Inflammatory macrophage (primary cell): Measurements from ENCODE around the gene FOXO4.

Experiments used
- DNase-seq, 2 donors: peaks; one replicate each; pipeline ENCODE4 v3.0.0-alpha.2; 2020 to 2022

The FOXO4 gene

GRCh38 chrX:71144651-71145050 is 49.0 kb downstream of the FOXO4 start, which contains the start of gene NLGN3:
Gene NLGN3 (plus strand): TSS chrX:71144841. CDS start chrX:71147750, 2,909 bp downstream.
- DNase-seq: no peak

- DNase-seq: no peak
Measured at GRCh38 chrX:71147496-71148277, 52.0 kb downstream of the FOXO4 start.

DNA sequence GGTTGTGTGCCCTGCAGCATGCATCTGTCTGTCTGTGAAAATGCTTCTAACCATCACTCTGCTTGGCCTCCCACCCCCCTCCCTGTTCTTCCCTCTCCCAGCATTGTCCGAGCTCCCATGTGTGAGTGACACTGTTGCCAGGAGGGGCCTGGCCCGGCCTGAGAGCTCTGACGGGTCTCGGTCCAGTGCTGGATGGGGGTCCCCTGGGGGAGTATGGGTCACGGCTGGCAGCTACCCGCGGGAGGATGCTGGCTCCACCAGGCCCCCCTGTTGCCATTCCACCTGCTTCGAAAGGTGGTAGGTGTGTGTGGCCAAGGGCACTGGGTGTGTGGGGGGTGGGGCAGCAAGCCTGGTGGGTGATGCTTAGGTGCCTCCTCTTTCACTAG is 52.6 kb downstream of the FOXO4 start:
- DNase-seq: no peak

DNA sequence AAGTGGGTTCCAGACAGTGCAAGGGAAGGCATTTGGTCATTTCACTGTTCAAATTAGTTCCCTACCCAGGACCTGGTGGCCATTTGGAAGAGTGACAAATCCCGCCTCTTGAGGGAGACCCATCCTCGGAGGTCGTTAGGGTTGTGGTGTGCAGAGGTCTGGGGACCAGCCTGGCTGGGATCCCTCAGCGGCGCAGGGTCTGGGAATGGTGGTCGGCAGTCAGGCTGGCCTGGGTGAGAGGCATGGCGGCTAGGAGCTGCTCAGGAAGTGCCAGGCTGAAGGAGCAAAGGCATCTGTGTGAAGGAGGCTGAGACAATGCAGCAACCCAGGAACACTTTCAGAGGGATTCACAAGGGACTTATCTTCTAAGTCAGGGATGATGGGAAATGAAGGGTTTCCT is 55.7 kb downstream of the FOXO4 start:
- DNase-seq: no peak
